Progenitor cell of endocrine pancreas (in vitro differentiated cells): ENCODE results near the gene VPS13D. TPM values are rescaled to one million over a fixed set of nuclear protein-coding genes. Genes with fewer than 3 reads are reported as not detected.

ENCODE experiments used
- DNase-seq: peaks from one replicate; pipeline ENCODE4 v3.0.0; 2021; ENCODE audit warnings: low spot score; ENCODE audit not compliant: unreplicated experiment
- H3K27ac Mint-ChIP-seq: 2 replicates; pipeline ENCODE4 v1.8.0; 2021; ENCODE audit warnings: mild to moderate bottlenecking, moderate library complexity, mixed read lengths
- H3K27me3 Mint-ChIP-seq: 2 replicates; pipeline ENCODE4 v1.8.0; 2021; ENCODE audit warnings: mixed read lengths
- H3K36me3 Mint-ChIP-seq: 2 replicates; pipeline ENCODE4 v1.8.0; 2022; ENCODE audit warnings: mixed read lengths; ENCODE audit not compliant: insufficient read depth
- H3K4me1 Mint-ChIP-seq: 2 replicates; pipeline ENCODE4 v1.8.0; 2021; ENCODE audit warnings: low read depth, mixed read lengths
- H3K4me3 Mint-ChIP-seq: 2 replicates; pipeline ENCODE4 v1.8.0; 2021; ENCODE audit warnings: low read depth, mild to moderate bottlenecking, moderate library complexity, mixed read lengths
- H3K9me3 Mint-ChIP-seq: 2 replicates; pipeline ENCODE4 v1.8.0; 2021; ENCODE audit warnings: low read depth, mixed read lengths
- CTCF ChIP-seq: fragments of 200-600 bp; sonication (generic); IDR thresholded peaks from one replicate; pipeline ENCODE4 v1.5.0; 2021; ENCODE audit warnings: antibody characterized with exemption, mild to moderate bottlenecking; ENCODE audit not compliant: unreplicated experiment
- total RNA-seq: library from RNA; stranded (reverse); gene quantifications from 2 replicates; pipeline ENCODE4 v1.2.1, GENCODE V29; 2021

VPS13D gene
- total RNA-seq, 1 donor from 2014 or later, result 41.9 TPM

DNA sequence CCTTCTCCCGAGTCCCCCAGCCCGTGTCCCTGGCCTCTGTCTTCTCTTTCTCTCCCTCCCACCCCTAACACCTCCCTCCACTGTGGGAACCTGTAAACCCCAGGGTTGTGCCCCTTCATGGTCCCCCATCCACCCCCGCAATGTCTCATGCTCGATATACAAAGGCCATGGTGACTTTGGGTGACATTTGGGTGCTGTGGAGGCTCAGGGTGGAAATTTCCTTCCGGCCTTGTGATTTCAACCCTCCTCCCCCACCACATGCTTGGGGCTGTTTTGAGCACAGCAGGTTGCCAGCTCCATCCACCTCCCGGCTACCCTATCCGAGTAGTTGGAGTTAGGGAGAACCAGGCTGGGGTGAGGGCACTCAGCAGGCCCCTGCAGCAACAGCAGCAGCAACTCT is 25.7 kb upstream of the VPS13D start:
- H3K27me3 Mint-ChIP-seq, result no peaks in the 10 kb centered on the region
- no peaks in the 10 kb centered on the region for H3K36me3 Mint-ChIP-seq
- DNase-seq, result no peak
- H3K27ac Mint-ChIP-seq, result no peak overlapping the region
- TF ChIP-seq CTCF, result no peak
- H3K9me3 Mint-ChIP-seq, result no peaks in the 10 kb centered on the region
- peaks cover 4% of the 10 kb centered on the region for H3K4me1 Mint-ChIP-seq
- no peak overlapping the region for H3K4me3 Mint-ChIP-seq

GRCh38 chr1:12204754-12205658 is 24.8 kb upstream of the VPS13D start:
- no peak for TF ChIP-seq CTCF
- Mint-ChIP-seq H3K27ac (no peak overlapping the region), H3K36me3 (no peaks in the 10 kb centered on the region), H3K4me1 (peaks cover 4% of the 10 kb centered on the region), H3K4me3 (no peak overlapping the region), H3K9me3 (no peaks in the 10 kb centered on the region), H3K27me3 (no peaks in the 10 kb centered on the region)
- DNase-seq, result no peak

- no peak for TF ChIP-seq CTCF
- Mint-ChIP-seq H3K27ac (no peak overlapping the region), H3K4me3 (no peak overlapping the region), H3K9me3 (no peaks in the 10 kb centered on the region), H3K27me3 (no peaks in the 10 kb centered on the region), H3K4me1 (peaks cover 4% of the 10 kb centered on the region), H3K36me3 (no peaks in the 10 kb centered on the region)
- DNase-seq, result no peak
Measured at GRCh38 chr1:12206238-12206637, 23.6 kb upstream of the VPS13D start.

GRCh38 chr1:12206792-12207424 is 22.9 kb upstream of the VPS13D start:
- no peak overlapping the region for H3K4me3 Mint-ChIP-seq
- no peaks in the 10 kb centered on the region for H3K27me3 Mint-ChIP-seq
- no peaks in the 10 kb centered on the region for H3K36me3 Mint-ChIP-seq
- DNase-seq, result no peak
- H3K4me1 Mint-ChIP-seq, result peaks cover 4% of the 10 kb centered on the region
- no peaks in the 10 kb centered on the region for H3K9me3 Mint-ChIP-seq
- TF ChIP-seq CTCF, result no peak
- no peak overlapping the region for H3K27ac Mint-ChIP-seq

DNA sequence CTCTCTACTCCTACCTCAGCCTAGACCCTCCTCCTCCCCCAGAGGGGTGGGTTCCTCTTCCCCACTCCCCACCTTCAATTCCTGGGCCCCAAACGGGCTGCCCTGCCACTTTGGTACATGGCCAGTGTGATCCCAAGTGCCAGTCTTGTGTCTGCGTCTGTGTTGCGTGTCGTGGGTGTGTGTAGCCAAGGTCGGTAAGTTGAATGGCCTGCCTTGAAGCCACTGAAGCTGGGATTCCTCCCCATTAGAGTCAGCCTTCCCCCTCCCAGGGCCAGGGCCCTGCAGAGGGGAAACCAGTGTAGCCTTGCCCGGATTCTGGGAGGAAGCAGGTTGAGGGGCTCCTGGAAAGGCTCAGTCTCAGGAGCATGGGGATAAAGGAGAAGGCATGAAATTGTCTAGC is 21.6 kb upstream of the VPS13D start:
- H3K4me1 Mint-ChIP-seq, result peaks cover 4% of the 10 kb centered on the region
- no peak for DNase-seq
- H3K4me3 Mint-ChIP-seq, result no peak overlapping the region
- peaks cover 2% of the 10 kb centered on the region for H3K27me3 Mint-ChIP-seq
- H3K36me3 Mint-ChIP-seq, result no peaks in the 10 kb centered on the region
- H3K9me3 Mint-ChIP-seq, result no peaks in the 10 kb centered on the region
- TF ChIP-seq CTCF, result no peak
- no peak overlapping the region for H3K27ac Mint-ChIP-seq
